HEK293 (cell line): ENCODE measurements around the gene TTN.

Experiments
- GLIS2 ChIP-seq: fragments of 450-650 bp; formaldehyde crosslinking; IDR thresholded peaks from 2 replicates; pipeline ENCODE4 v1.5.1; 2016; ENCODE audit warnings: missing biosample characterization, missing genetic modification characterization
- HOXD13 ChIP-seq: sonication (generic); formaldehyde crosslinking; IDR thresholded peaks from 2 replicates; pipeline ENCODE4 v1.8.0; 2022; ENCODE audit warnings: missing genetic modification reagents, borderline replicate concordance
- MYNN ChIP-seq: fragments of 450-650 bp; formaldehyde crosslinking; IDR thresholded peaks from 2 replicates; pipeline ENCODE4 v1.5.1; 2016; ENCODE audit warnings: missing biosample characterization, missing genetic modification characterization, borderline replicate concordance
- MZF1 ChIP-seq: fragments of 450-650 bp; formaldehyde crosslinking; IDR thresholded peaks from 2 replicates; pipeline ENCODE4 v1.5.1; 2017; ENCODE audit warnings: missing biosample characterization, missing genetic modification characterization, borderline replicate concordance
- OSR2 ChIP-seq: fragments of 450-650 bp; formaldehyde crosslinking; IDR thresholded peaks from 2 replicates; pipeline ENCODE4 v1.5.1; 2016; ENCODE audit warnings: missing biosample characterization, missing genetic modification characterization
- OVOL3 ChIP-seq: fragments of 450-650 bp; formaldehyde crosslinking; IDR thresholded peaks from 2 replicates; pipeline ENCODE4 v1.5.1; 2016; ENCODE audit warnings: missing biosample characterization, missing genetic modification characterization
- PRDM1 ChIP-seq: fragments of 450-650 bp; formaldehyde crosslinking; IDR thresholded peaks from 2 replicates; pipeline ENCODE4; 2016; ENCODE audit warnings: missing biosample characterization, missing genetic modification characterization
- SP7 ChIP-seq: fragments of 450-650 bp; formaldehyde crosslinking; IDR thresholded peaks from 2 replicates; pipeline ENCODE4 v1.5.1; 2016; ENCODE audit warnings: missing biosample characterization, missing genetic modification characterization
- TRIM28 ChIP-seq: IDR thresholded peaks from 2 replicates; pipeline ENCODE4 v1.6.1; 2011; ENCODE audit warnings: low read length, control low read depth, borderline replicate concordance
- ZBTB48 ChIP-seq: fragments of 450-650 bp; formaldehyde crosslinking; IDR thresholded peaks from 2 replicates; pipeline ENCODE4 v1.5.1; 2016; ENCODE audit warnings: missing biosample characterization, missing genetic modification characterization
- ZEB2 ChIP-seq: fragments of 450-650 bp; formaldehyde crosslinking; IDR thresholded peaks from 2 replicates; pipeline ENCODE4 v1.5.1; 2016; ENCODE audit warnings: missing biosample characterization, missing genetic modification characterization
- ZNF114 ChIP-seq: fragments of 450-650 bp; formaldehyde crosslinking; IDR thresholded peaks from 2 replicates; pipeline ENCODE4 v1.5.0; 2017; ENCODE audit warnings: missing biosample characterization, missing genetic modification characterization
- ZNF155 ChIP-seq: fragments of 450-650 bp; formaldehyde crosslinking; IDR thresholded peaks from 2 replicates; pipeline ENCODE4 v1.5.1; 2016; ENCODE audit warnings: missing biosample characterization, missing genetic modification characterization
- ZNF16 ChIP-seq: fragments of 450-650 bp; formaldehyde crosslinking; IDR thresholded peaks from 2 replicates; pipeline ENCODE4 v1.5.1; 2016; ENCODE audit warnings: low read depth, missing biosample characterization, missing genetic modification characterization
- ZNF223 ChIP-seq: fragments of 450-650 bp; formaldehyde crosslinking; IDR thresholded peaks from 2 replicates; pipeline ENCODE4 v1.5.1; 2016; ENCODE audit warnings: missing biosample characterization, missing genetic modification characterization
- ZNF394 ChIP-seq: fragments of 450-650 bp; formaldehyde crosslinking; IDR thresholded peaks from 2 replicates; pipeline ENCODE4 v1.5.1; 2016; ENCODE audit warnings: missing biosample characterization, missing genetic modification characterization, mild to moderate bottlenecking, moderate library complexity, borderline replicate concordance
- ZNF433 ChIP-seq: fragments of 450-650 bp; formaldehyde crosslinking; IDR thresholded peaks from 2 replicates; pipeline ENCODE4 v1.5.1; 2016; ENCODE audit warnings: missing biosample characterization, missing genetic modification characterization, low read depth
- ZNF843 ChIP-seq: fragments of 450-650 bp; formaldehyde crosslinking; IDR thresholded peaks from 2 replicates; pipeline ENCODE4 v1.5.1; 2016; ENCODE audit warnings: missing biosample characterization, missing genetic modification characterization
- ZXDB ChIP-seq: fragments of 450-650 bp; formaldehyde crosslinking; IDR thresholded peaks from 2 replicates; pipeline ENCODE4 v1.5.1; 2016; ENCODE audit warnings: missing biosample characterization, missing genetic modification characterization
- TF ChIP-seq, protein P1 (sequence below): fragments of 450-650 bp; formaldehyde crosslinking; IDR thresholded peaks from 2 replicates; pipeline ENCODE4 v1.5.1; 2016; ENCODE audit warnings: missing biosample characterization, missing genetic modification characterization
- TF ChIP-seq, protein P2 (sequence below): fragments of 450-650 bp; formaldehyde crosslinking; IDR thresholded peaks from 2 replicates; pipeline ENCODE4 v1.5.1; 2016; ENCODE audit warnings: missing biosample characterization, missing genetic modification characterization
- TF ChIP-seq, protein P3 (sequence below): fragments of 450-650 bp; formaldehyde crosslinking; IDR thresholded peaks from 2 replicates; pipeline ENCODE4 v1.5.1; 2016; ENCODE audit warnings: missing biosample characterization, missing genetic modification characterization, borderline replicate concordance
- TF ChIP-seq, protein P4 (sequence below): fragments of 450-650 bp; formaldehyde crosslinking; IDR thresholded peaks from 2 replicates; pipeline ENCODE4 v1.5.1; 2017; ENCODE audit warnings: missing biosample characterization, missing genetic modification characterization
- TF ChIP-seq, protein P5 (sequence below): fragments of 450-650 bp; formaldehyde crosslinking; IDR thresholded peaks from 2 replicates; pipeline ENCODE4 v1.5.1; 2016; ENCODE audit warnings: missing biosample characterization, missing genetic modification characterization

The TTN gene

DNA sequence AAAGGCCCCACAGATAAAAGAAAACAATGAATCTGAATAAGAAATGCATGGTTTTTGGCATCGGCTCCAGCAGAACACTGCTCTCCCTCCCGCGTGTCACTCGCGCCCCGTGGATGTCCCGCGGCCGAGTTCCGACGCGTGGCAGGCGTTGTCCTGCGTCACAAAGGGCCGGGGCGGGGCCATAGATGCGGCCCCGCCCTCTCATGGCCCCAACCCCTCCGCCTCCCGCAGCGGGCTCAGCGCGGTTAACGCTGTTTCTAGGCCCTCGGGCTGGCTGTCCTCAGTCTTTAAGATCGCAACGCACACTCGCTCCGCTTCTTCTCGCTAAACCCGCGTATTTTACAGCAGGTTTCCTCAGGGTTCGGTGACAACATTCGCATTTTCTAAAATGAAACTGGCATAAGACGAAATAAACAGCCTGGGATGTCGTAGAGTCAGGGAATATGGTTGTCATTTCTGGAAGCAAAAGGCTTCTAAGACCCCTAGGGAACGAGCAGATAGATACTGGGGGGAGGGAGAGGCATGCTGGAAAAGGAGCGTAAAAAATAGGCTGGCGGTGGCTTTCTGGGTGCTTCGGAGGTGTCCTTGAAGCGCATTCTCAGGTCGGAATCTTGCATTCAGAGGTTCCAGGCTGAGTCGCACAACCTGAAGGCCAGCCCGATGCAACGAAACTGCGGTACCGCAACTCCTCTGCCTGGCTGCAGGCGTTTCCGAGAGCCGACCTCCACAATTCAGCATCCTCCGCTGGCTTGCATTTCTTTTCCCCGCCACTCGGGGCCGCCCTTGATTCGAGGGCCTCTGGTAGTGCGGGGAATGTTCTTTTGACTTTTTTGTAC is 328.6 kb downstream of the TTN start, which contains the start of gene FKBP7 (continued):
- TF ChIP-seq, protein P1, sequence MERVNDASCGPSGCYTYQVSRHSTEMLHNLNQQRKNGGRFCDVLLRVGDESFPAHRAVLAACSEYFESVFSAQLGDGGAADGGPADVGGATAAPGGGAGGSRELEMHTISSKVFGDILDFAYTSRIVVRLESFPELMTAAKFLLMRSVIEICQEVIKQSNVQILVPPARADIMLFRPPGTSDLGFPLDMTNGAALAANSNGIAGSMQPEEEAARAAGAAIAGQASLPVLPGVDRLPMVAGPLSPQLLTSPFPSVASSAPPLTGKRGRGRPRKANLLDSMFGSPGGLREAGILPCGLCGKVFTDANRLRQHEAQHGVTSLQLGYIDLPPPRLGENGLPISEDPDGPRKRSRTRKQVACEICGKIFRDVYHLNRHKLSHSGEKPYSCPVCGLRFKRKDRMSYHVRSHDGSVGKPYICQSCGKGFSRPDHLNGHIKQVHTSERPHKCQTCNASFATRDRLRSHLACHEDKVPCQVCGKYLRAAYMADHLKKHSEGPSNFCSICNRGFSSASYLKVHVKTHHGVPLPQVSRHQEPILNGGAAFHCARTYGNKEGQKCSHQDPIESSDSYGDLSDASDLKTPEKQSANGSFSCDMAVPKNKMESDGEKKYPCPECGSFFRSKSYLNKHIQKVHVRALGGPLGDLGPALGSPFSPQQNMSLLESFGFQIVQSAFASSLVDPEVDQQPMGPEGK (tag by site-specific recombination): peak; percentile 79
- TF ChIP-seq ZNF394 (0 out of 2 replicates have a peak, but pooled peaks have one; percentile 22), ZNF16 (no peak), OSR2 (no peak), TRIM28 (peak; percentile 97), ZXDB (tag by site-specific recombination) (no peak; the same call in 1 of the 2 replicates), ZBTB48 (peak; percentile 86; the same call in 1 of the 2 replicates), HOXD13 (CRISPR knock-in tag) (no peak), OVOL3 (tag by site-specific recombination) (no peak), PRDM1 (tag by site-specific recombination) (no peak), ZNF843 (0 out of 2 replicates have a peak, but pooled peaks have one; percentile 48), MYNN (tag by site-specific recombination) (no peak), MZF1 (tag by site-specific recombination) (no peak), ZNF433 (tag by site-specific recombination) (no peak), ZEB2 (peak; percentile 62), SP7 (tag by site-specific recombination) (peak; percentile 52; the same call in 1 of the 2 replicates), ZNF155 (no peak), GLIS2 (peak; percentile 74), ZNF223 (tag by site-specific recombination) (no peak), ZNF114 (tag by site-specific recombination) (no peak)
- TF ChIP-seq, protein P2, sequence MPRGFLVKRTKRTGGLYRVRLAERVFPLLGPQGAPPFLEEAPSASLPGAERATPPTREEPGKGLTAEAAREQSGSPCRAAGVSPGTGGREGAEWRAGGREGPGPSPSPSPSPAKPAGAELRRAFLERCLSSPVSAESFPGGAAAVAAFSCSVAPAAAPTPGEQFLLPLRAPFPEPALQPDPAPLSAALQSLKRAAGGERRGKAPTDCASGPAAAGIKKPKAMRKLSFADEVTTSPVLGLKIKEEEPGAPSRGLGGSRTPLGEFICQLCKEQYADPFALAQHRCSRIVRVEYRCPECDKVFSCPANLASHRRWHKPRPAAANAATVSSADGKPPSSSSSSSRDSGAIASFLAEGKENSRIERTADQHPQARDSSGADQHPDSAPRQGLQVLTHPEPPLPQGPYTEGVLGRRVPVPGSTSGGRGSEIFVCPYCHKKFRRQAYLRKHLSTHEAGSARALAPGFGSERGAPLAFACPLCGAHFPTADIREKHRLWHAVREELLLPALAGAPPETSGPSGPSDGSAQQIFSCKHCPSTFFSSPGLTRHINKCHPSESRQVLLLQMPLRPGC (tag by site-specific recombination): no peak
- TF ChIP-seq, protein P3, sequence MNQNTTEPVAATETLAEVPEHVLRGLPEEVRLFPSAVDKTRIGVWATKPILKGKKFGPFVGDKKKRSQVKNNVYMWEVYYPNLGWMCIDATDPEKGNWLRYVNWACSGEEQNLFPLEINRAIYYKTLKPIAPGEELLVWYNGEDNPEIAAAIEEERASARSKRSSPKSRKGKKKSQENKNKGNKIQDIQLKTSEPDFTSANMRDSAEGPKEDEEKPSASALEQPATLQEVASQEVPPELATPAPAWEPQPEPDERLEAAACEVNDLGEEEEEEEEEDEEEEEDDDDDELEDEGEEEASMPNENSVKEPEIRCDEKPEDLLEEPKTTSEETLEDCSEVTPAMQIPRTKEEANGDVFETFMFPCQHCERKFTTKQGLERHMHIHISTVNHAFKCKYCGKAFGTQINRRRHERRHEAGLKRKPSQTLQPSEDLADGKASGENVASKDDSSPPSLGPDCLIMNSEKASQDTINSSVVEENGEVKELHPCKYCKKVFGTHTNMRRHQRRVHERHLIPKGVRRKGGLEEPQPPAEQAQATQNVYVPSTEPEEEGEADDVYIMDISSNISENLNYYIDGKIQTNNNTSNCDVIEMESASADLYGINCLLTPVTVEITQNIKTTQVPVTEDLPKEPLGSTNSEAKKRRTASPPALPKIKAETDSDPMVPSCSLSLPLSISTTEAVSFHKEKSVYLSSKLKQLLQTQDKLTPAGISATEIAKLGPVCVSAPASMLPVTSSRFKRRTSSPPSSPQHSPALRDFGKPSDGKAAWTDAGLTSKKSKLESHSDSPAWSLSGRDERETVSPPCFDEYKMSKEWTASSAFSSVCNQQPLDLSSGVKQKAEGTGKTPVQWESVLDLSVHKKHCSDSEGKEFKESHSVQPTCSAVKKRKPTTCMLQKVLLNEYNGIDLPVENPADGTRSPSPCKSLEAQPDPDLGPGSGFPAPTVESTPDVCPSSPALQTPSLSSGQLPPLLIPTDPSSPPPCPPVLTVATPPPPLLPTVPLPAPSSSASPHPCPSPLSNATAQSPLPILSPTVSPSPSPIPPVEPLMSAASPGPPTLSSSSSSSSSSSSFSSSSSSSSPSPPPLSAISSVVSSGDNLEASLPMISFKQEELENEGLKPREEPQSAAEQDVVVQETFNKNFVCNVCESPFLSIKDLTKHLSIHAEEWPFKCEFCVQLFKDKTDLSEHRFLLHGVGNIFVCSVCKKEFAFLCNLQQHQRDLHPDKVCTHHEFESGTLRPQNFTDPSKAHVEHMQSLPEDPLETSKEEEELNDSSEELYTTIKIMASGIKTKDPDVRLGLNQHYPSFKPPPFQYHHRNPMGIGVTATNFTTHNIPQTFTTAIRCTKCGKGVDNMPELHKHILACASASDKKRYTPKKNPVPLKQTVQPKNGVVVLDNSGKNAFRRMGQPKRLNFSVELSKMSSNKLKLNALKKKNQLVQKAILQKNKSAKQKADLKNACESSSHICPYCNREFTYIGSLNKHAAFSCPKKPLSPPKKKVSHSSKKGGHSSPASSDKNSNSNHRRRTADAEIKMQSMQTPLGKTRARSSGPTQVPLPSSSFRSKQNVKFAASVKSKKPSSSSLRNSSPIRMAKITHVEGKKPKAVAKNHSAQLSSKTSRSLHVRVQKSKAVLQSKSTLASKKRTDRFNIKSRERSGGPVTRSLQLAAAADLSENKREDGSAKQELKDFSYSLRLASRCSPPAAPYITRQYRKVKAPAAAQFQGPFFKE: no peak
- TF ChIP-seq, protein P4, sequence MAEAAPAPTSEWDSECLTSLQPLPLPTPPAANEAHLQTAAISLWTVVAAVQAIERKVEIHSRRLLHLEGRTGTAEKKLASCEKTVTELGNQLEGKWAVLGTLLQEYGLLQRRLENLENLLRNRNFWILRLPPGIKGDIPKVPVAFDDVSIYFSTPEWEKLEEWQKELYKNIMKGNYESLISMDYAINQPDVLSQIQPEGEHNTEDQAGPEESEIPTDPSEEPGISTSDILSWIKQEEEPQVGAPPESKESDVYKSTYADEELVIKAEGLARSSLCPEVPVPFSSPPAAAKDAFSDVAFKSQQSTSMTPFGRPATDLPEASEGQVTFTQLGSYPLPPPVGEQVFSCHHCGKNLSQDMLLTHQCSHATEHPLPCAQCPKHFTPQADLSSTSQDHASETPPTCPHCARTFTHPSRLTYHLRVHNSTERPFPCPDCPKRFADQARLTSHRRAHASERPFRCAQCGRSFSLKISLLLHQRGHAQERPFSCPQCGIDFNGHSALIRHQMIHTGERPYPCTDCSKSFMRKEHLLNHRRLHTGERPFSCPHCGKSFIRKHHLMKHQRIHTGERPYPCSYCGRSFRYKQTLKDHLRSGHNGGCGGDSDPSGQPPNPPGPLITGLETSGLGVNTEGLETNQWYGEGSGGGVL (tag by site-specific recombination): no peak
- TF ChIP-seq, protein P5, sequence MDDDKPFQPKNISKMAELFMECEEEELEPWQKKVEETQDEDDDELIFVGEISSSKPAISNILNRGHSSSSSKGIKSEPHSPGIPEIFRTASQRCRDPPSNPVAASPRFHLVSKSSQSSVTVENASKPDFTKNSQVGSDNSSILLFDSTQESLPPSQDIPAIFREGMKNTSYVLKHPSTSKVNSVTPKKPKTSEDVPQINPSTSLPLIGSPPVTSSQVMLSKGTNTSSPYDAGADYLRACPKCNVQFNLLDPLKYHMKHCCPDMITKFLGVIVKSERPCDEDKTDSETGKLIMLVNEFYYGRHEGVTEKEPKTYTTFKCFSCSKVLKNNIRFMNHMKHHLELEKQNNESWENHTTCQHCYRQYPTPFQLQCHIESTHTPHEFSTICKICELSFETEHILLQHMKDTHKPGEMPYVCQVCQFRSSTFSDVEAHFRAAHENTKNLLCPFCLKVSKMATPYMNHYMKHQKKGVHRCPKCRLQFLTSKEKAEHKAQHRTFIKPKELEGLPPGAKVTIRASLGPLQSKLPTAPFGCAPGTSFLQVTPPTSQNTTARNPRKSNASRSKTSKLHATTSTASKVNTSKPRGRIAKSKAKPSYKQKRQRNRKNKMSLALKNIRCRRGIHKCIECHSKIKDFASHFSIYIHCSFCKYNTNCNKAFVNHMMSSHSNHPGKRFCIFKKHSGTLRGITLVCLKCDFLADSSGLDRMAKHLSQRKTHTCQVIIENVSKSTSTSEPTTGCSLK: no peak
